ENCODE measurements around the gene TRPM3. TPM values are rescaled to one million over a fixed set of nuclear protein-coding genes. Genes with fewer than 3 reads are reported as not detected.

The TRPM3 gene
- total RNA-seq, 1 experiment from 2014 or later = 0.26 TPM

GRCh38 chr9:70801181-70801829, 320.1 kb downstream of the TRPM3 start:
- Histone ChIP-seq H3K9me2 (ENCODE audit: insufficient read depth) (no peaks in the 10 kb centered on the region), H3K4me2 (no peak overlapping the region), H3K36me3 (ENCODE audit: low read depth) (no peaks in the 10 kb centered on the region), H4K20me1 (ENCODE audit: insufficient read depth) (no peaks in the 10 kb centered on the region), H3K79me2 (ENCODE audit: low read depth) (no peaks in the 10 kb centered on the region), H3K4me1 (replicated peaks; ENCODE audit: insufficient read depth) (no peaks in the 10 kb centered on the region), H3K9me3 (ENCODE audit: insufficient read depth, low read depth) (no peaks in the 10 kb centered on the region), H2AFZ (no peak overlapping the region), H3F3A (ENCODE audit: insufficient read depth, low read depth) (no peaks in the 10 kb centered on the region), H3K27me3 (ENCODE audit: insufficient read depth, low read depth) (no peaks in the 10 kb centered on the region), H3K27ac (no peak overlapping the region), H3K4me3 (no peak overlapping the region)
- no TSS peak for BruUV-seq (replicated peaks)
- intact Hi-C loops (cut with micrococcal nuclease; ENCODE audit: unreplicated experiment) = no loop called here
- no peak for DNase-seq
- no peak for TF ChIP-seq CTCF (conservative IDR thresholded peaks at IDR 0.05)
- TF ChIP-seq EZH2 (IDR thresholded peaks at IDR 0.05; ENCODE audit: low read depth) = no peak
- CTCF ChIA-PET = no interaction called here
- POLR2A ChIA-PET (ENCODE audit: unreplicated experiment) = interaction anchor here (0.5 kb wide), 1 partner anchor 532 kb away, joined by 3 read pairs; no protein-coding TSS in a partner anchor

- Histone ChIP-seq H3K27ac (no peak overlapping the region), H3K4me1 (replicated peaks; ENCODE audit: insufficient read depth) (no peaks in the 10 kb centered on the region), H3K9me2 (ENCODE audit: insufficient read depth) (no peaks in the 10 kb centered on the region), H3K4me3 (no peak overlapping the region), H3K36me3 (ENCODE audit: low read depth) (no peaks in the 10 kb centered on the region), H2AFZ (no peak overlapping the region), H3K79me2 (ENCODE audit: low read depth) (no peaks in the 10 kb centered on the region), H3K4me2 (no peak overlapping the region), H3F3A (ENCODE audit: insufficient read depth, low read depth) (no peaks in the 10 kb centered on the region), H3K27me3 (ENCODE audit: insufficient read depth, low read depth) (no peaks in the 10 kb centered on the region), H3K9me3 (ENCODE audit: insufficient read depth, low read depth) (no peaks in the 10 kb centered on the region), H4K20me1 (ENCODE audit: insufficient read depth) (no peaks in the 10 kb centered on the region)
- TF ChIP-seq EZH2 (IDR thresholded peaks at IDR 0.05; ENCODE audit: low read depth) (no peak), CTCF (conservative IDR thresholded peaks at IDR 0.05) (no peak)
- BruUV-seq (replicated peaks) = no TSS peak
- no peak for DNase-seq
- intact Hi-C loops (cut with micrococcal nuclease; ENCODE audit: unreplicated experiment) = no loop called here
- CTCF ChIA-PET = no interaction called here
- POLR2A ChIA-PET (ENCODE audit: unreplicated experiment) = no interaction called here
Measured at GRCh38 chr9:70798018-70798417, 323.4 kb downstream of the TRPM3 start.

GRCh38 chr9:70795841-70796240, 325.6 kb downstream of the TRPM3 start:
- H3K4me2 ChIP-seq = no peak overlapping the region
- no peaks in the 10 kb centered on the region; the same call in 1 of the 2 replicates for H3K9me3 ChIP-seq (ENCODE audit: insufficient read depth, low read depth)
- CTCF ChIA-PET = interaction anchor here (0.5 kb wide), 1 partner anchor 496 kb away, joined by 3 read pairs; no protein-coding TSS in a partner anchor
- no peaks in the 10 kb centered on the region for H3K27me3 ChIP-seq (ENCODE audit: insufficient read depth, low read depth)
- TF ChIP-seq CTCF (conservative IDR thresholded peaks at IDR 0.05) (no peak), EZH2 (IDR thresholded peaks at IDR 0.05; ENCODE audit: low read depth) (no peak)
- no peaks in the 10 kb centered on the region for H3K36me3 ChIP-seq (ENCODE audit: low read depth)
- BruUV-seq (replicated peaks) = no TSS peak
- POLR2A ChIA-PET (ENCODE audit: unreplicated experiment) = no interaction called here
- H3K27ac ChIP-seq = no peak overlapping the region
- no peak for DNase-seq
- H3F3A ChIP-seq (ENCODE audit: insufficient read depth, low read depth) = no peaks in the 10 kb centered on the region
- no peak overlapping the region for H3K4me3 ChIP-seq
- no peaks in the 10 kb centered on the region for H3K9me2 ChIP-seq (ENCODE audit: insufficient read depth)
- no peaks in the 10 kb centered on the region for H4K20me1 ChIP-seq (ENCODE audit: insufficient read depth)
- intact Hi-C loops (cut with micrococcal nuclease; ENCODE audit: unreplicated experiment) = no loop called here
- H2AFZ ChIP-seq = no peak overlapping the region
- no peaks in the 10 kb centered on the region for H3K4me1 ChIP-seq (replicated peaks; ENCODE audit: insufficient read depth)
- no peaks in the 10 kb centered on the region for H3K79me2 ChIP-seq (ENCODE audit: low read depth)
